Mesenteric fat pad (tissue), 1 donor: ENCODE measurements around the gene NANOS3. TPM values are rescaled to one million over a fixed set of nuclear protein-coding genes. Genes with fewer than 3 reads are reported as not detected.

Experiments
- DNase-seq: peaks from one replicate; pipeline ENCODE4 v3.0.0-alpha.2; 2020; ENCODE audit warnings: low spot score
- total RNA-seq: library from RNA; stranded (reverse); fragmentation: NEBNext Ultra II Directional; extraction: Animal tissue kit (Norgen Biotek cat#: 25700); gene quantifications from one replicate; pipeline ENCODE4 v1.2.1, GENCODE V29; 2021
- donor health status: DM: yes; HTN: yes; CAD: no.

Gene NANOS3
- total RNA-seq, 1 donor from 2014 or later = not detected

GRCh38 chr19:13861714-13862531 is 15.0 kb upstream of the NANOS3 start:
- peak; percentile 98 for DNase-seq

- no peak for DNase-seq
These were observed 12.8 kb upstream of the NANOS3 start for GRCh38 chr19:13864046-13864666.

GRCh38 chr19:13864667-13865570 is 12.0 kb upstream of the NANOS3 start:
- DNase-seq = no peak

GRCh38 chr19:13865571-13866462 is 11.1 kb upstream of the NANOS3 start:
- DNase-seq = no peak

- DNase-seq = no peak
These were observed 10.4 kb upstream of the NANOS3 start for GRCh38 chr19:13866463-13867046.

- DNase-seq = no peak
These were observed 8.3 kb upstream of the NANOS3 start for GRCh38 chr19:13868663-13869062.

- DNase-seq = no peak
These were observed 7.7 kb upstream of the NANOS3 start for GRCh38 chr19:13869281-13869680.

GRCh38 chr19:13870873-13871272 is 6.1 kb upstream of the NANOS3 start:
- DNase-seq = no peak

GRCh38 chr19:13872339-13872694 is 4.6 kb upstream of the NANOS3 start:
- DNase-seq = no peak

GRCh38 chr19:13872695-13873389 is 4.1 kb upstream of the NANOS3 start:
- no peak for DNase-seq

GRCh38 chr19:13873834-13874515 is 3.0 kb upstream of the NANOS3 start:
- DNase-seq = no peak

GRCh38 chr19:13875824-13876223 is 1.1 kb upstream of the NANOS3 start:
- no peak for DNase-seq

- no peak for DNase-seq
These were observed 369 bp downstream of the NANOS3 start for GRCh38 chr19:13877303-13877702.

GRCh38 chr19:13880059-13881043 is 3.4 kb downstream of the NANOS3 start:
- peak; percentile 100 for DNase-seq

GRCh38 chr19:13881251-13881691 is 4.3 kb downstream of the NANOS3 start:
- DNase-seq = no peak

- no peak for DNase-seq
These were observed 4.9 kb downstream of the NANOS3 start for GRCh38 chr19:13881692-13882418.

GRCh38 chr19:13882419-13882795 is 5.5 kb downstream of the NANOS3 start:
- no peak for DNase-seq
